ENCODE results near the gene GRAMD4.

The GRAMD4 gene

DNA sequence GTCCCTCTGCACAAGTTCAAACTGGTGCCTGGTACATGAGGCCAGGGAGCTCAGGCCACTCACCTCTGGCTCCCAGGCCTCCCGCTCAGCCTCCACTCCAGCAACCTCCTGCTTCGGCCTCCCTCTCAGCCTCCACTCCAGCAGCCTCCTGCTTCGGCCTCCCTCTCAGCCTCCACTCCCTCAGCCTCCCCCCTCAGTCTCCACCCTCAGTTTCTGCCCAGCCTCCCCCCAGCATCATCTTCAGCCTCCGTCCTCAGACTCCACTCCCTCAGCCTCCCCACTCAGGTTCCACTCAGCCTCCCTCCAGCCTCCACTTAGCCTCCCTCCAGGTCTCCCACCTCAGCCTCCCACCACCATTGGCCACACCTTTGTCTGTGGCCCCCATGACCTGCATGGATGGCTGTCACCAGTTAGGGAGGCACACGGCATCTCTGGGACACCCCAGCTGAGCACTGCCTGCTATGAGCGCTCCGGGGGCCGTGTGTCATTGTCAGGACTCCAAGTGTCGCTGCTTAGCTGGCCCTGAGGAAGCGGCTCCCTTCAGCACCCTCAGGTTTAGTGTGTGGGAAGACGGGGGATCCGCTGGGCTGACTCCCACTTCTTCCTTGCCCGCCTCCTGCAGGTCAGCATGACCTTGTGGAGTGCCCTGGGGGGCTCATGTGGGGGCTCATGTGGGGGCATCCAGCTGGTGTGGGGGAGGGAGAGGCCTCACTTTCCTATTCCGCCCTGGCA lies 39.0 kb downstream of the GRAMD4 start:
- no peak overlapping the region for H3K27ac ChIP-seq
- TF ChIP-seq, protein P1, sequence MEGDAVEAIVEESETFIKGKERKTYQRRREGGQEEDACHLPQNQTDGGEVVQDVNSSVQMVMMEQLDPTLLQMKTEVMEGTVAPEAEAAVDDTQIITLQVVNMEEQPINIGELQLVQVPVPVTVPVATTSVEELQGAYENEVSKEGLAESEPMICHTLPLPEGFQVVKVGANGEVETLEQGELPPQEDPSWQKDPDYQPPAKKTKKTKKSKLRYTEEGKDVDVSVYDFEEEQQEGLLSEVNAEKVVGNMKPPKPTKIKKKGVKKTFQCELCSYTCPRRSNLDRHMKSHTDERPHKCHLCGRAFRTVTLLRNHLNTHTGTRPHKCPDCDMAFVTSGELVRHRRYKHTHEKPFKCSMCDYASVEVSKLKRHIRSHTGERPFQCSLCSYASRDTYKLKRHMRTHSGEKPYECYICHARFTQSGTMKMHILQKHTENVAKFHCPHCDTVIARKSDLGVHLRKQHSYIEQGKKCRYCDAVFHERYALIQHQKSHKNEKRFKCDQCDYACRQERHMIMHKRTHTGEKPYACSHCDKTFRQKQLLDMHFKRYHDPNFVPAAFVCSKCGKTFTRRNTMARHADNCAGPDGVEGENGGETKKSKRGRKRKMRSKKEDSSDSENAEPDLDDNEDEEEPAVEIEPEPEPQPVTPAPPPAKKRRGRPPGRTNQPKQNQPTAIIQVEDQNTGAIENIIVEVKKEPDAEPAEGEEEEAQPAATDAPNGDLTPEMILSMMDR (conservative IDR thresholded peaks at IDR 0.05): no peak

DNA sequence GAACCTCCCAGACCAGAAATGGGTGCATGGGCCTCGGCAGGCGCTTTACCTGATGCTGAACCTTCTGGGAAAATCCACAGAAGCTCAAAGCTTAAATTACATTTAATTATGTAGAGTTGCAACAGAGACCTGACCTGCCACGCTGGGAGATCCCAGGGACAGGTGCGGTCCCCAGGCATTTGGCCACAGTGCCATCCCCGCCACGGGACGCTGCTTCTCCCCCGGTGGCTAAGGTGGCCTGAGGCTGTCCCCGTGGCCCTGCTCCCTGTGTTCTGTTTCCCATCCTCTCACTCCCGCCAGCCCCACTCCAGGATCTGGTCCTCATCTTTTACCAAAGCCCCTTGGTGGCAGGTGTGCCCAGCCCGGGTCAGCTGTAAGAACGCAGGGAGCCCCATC lies 39.6 kb downstream of the GRAMD4 start:
- peak overlapping the region; percentile 61; the same call in 1 of the 2 replicates for H3K27ac ChIP-seq
- TF ChIP-seq, protein P1 (conservative IDR thresholded peaks at IDR 0.05): no peak

DNA sequence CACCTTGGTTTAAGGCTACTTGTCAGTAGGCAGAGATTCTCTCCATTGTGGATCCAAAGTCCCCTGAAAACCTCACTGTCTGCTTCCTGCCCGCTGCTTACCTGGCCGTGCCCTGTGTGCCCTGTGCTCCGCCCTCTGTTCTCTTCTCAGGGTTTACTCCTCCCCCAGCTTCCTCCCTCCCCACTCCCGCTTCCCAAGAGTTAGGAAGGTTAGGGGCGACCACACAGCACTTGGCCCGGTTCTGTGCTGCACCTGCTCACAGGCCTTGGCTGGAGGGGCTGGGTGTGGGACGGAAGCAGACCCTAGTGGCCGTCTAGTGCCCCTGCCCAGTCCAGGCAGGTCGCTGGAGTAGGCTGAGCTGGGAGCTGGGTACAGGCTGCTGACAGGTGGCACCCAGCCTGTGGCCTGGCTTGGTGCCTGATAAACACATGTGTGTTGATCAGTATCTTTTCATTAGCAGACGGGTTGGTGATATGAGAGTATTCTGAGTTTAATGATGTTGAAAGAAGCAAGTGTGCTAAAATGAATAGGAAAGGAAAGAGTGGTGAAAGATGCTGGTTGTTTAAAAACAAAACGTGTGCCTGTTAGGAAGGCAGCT lies 40.5 kb downstream of the GRAMD4 start:
- TF ChIP-seq, protein P1 (conservative IDR thresholded peaks at IDR 0.05): peak; percentile 34
- peak overlapping the region; percentile 61 for H3K27ac ChIP-seq

DNA sequence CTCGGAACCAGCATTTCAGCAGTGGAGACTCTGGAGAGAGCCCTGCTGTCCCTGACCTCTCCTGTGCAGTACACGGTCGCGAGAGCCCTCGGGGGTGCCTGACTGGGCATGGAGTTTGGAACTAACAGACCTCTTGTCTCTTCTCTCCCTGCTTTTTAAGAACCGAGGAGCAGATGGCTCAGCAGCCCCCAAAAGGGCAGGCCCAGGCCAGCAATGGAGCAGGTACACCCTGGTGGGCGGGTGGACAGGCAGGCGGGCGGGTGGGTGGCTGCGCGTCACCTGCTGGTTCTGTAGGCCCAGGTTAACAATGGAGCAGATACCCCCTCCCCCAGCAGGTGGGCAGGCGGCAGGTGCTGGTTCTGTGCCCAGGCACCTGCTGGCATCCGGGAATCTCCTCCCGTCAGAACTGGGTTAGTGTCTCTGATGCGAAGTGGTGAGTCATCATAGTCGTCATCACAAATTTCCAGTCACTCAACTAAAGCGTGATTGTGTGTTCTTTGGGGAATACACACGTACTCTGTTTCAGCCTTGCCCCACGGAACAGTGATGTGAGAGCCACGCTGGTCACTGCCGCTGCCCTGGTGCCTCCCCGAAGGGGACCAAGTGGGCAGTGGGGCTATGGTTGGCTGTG lies 41.1 kb downstream of the GRAMD4 start:
- TF ChIP-seq, protein P1 (conservative IDR thresholded peaks at IDR 0.05): no peak
- peak overlapping the region; percentile 61 for H3K27ac ChIP-seq

DNA sequence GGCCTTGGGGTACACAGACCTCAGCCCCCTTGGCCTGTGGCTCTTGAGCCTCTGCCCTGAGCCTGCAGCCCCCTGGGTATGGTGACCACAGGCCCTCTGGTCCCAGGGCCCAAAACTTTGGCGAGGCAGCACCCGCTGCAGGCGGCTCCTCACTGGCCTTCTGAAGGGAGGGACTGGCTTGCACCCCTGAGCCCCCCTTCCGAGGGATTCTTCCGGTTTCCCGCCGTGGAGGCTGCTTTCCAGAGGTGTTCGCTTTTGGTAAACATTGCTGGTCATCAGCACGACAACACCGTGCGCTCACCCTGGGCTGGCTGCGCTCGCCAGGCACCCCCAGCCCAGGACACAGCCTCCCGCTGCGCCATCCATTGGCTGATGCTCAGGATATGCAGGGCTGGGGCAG lies 42.0 kb downstream of the GRAMD4 start:
- TF ChIP-seq, protein P1 (conservative IDR thresholded peaks at IDR 0.05): no peak
- peak overlapping the region; percentile 61; the same call in 1 of the 2 replicates for H3K27ac ChIP-seq

DNA sequence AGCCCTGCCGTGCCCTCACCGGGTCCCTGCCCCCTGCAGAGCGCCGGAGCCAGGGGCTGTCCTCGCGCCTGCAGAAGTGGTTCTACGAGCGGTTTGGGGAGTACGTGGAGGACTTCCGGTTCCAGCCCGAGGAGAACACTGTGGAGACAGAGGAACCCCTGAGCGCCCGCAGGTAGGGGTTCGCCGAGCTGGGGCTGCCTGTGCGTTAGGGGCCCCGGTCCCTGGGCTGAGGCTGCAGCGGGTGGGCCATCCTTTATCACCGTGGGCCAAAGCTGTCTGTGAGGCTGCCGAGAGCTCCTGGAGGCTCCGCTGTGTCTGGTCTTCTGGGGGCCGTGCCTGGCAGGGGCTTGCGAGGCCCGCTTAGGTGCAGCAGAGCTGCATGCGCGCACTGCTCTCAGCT lies 42.8 kb downstream of the GRAMD4 start:
- no peak overlapping the region for H3K27ac ChIP-seq
- TF ChIP-seq, protein P1 (conservative IDR thresholded peaks at IDR 0.05): no peak

DNA sequence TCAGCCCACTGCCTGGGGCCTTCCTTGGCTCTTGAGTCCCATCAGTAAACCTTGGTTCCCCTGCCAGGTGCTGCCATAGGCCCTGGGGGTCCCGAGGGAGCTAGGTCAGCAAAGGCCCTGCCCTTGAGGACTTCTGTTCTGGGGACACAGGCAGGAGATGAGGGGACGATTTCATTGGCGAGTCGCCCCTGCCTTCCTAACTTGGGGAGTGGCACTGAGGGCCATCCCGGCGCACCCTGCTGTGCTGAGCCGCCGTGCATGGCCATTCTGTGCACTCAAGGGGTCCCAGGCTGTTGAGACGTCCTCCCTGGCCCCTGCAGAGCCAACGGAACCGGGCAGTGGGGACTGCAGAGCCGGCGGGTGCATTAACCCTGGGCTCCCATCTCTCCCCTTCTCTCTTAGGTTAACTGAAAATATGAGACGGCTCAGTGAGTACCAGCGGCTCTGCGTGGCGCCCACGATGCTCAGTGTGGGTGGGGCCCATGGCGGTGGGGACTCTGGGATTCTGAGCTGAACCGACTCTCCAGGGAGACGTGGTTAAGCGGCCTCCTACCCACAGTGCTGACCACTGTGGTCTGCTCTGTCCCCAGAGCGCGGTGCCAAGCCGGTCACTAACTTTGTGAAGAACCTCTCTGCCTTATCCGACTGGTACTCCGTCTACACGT lies 43.4 kb downstream of the GRAMD4 start:
- TF ChIP-seq, protein P1 (conservative IDR thresholded peaks at IDR 0.05): no peak
- H3K27ac ChIP-seq: no peak overlapping the region

Data from VCaP (cell line).